ENCODE results near the gene MBTD1. TPM values are rescaled to one million over a fixed set of nuclear protein-coding genes. Genes with fewer than 3 reads are reported as not detected.
"Not testable (repeated sequence)": the region's sequence is repeated elsewhere in the genome, so short reads cannot be mapped to it uniquely, and the experiment has no call there.

MBTD1 gene
- total RNA-seq, 4 donors from 2014 or later = 20.9 to 26.7 (median 24.0) TPM

GRCh38 chr17:51189628-51190027 lies 70.2 kb downstream of the MBTD1 start:
- DNase-seq (ENCODE audit: low spot score in 2 of 2) = no peak
- WGBS, 2 donors = 63 to 67% methylated on average over 1 of the region's 1 CpG
- intact Hi-C loops (cut with DNase I; ENCODE audit: low total_unique reads) = no loop called here
- TF ChIP-seq CTCF (IDR thresholded peaks at IDR 0.05) (no peak), POLR2A (IDR thresholded peaks at IDR 0.05) (no peak)
- no peak overlapping the region for H3K4me3 ChIP-seq (ENCODE audit: low read depth, poor library complexity, severe bottlenecking)

- intact Hi-C loops (cut with DNase I; ENCODE audit: low total_unique reads) = no loop called here
- no peak for TF ChIP-seq POLR2A (IDR thresholded peaks at IDR 0.05)
- no peak for TF ChIP-seq CTCF (IDR thresholded peaks at IDR 0.05)
- no peak overlapping the region for H3K4me3 ChIP-seq (ENCODE audit: low read depth, poor library complexity, severe bottlenecking)
- DNase-seq (ENCODE audit: low spot score in 2 of 2) = no peak
Observed at GRCh38 chr17:51189162-51189561, 70.7 kb downstream of the MBTD1 start.

GRCh38 chr17:51188271-51188833 lies 71.5 kb downstream of the MBTD1 start:
- no peak for TF ChIP-seq POLR2A (IDR thresholded peaks at IDR 0.05)
- WGBS, 2 donors = 79 to 80% methylated on average over 9 of the region's 9 CpGs
- no peak for DNase-seq (ENCODE audit: low spot score in 2 of 2)
- H3K4me3 ChIP-seq (ENCODE audit: low read depth, poor library complexity, severe bottlenecking) = no peak overlapping the region
- intact Hi-C loops (cut with DNase I; ENCODE audit: low total_unique reads) = no loop called here

- 93 to 95% methylated on average over 8 of the region's 8 CpGs for WGBS, 2 donors
- no peak for DNase-seq (ENCODE audit: low spot score in 2 of 2)
- no peak for TF ChIP-seq CTCF (IDR thresholded peaks at IDR 0.05)
- no peak for TF ChIP-seq POLR2A (IDR thresholded peaks at IDR 0.05)
- intact Hi-C loops (cut with DNase I; ENCODE audit: low total_unique reads) = no loop called here
- H3K4me3 ChIP-seq (ENCODE audit: low read depth, poor library complexity, severe bottlenecking) = no peak overlapping the region
Observed at GRCh38 chr17:51185763-51186332, 74.0 kb downstream of the MBTD1 start.

GRCh38 chr17:51184124-51184523 lies 75.7 kb downstream of the MBTD1 start:
- no peak for DNase-seq (ENCODE audit: low spot score in 2 of 2)
- intact Hi-C loops (cut with DNase I; ENCODE audit: low total_unique reads) = no loop called here
- H3K4me3 ChIP-seq (ENCODE audit: low read depth, poor library complexity, severe bottlenecking) = no peak overlapping the region
- TF ChIP-seq POLR2A (IDR thresholded peaks at IDR 0.05) (no peak), CTCF (IDR thresholded peaks at IDR 0.05) (no peak)
- 78 to 91% methylated on average over 1 of the region's 1 CpG for WGBS, 2 donors

- no peak for TF ChIP-seq POLR2A (IDR thresholded peaks at IDR 0.05)
- no peak for TF ChIP-seq CTCF (IDR thresholded peaks at IDR 0.05)
- intact Hi-C loops (cut with DNase I; ENCODE audit: low total_unique reads) = no loop called here
- no peak overlapping the region for H3K4me3 ChIP-seq (ENCODE audit: low read depth, poor library complexity, severe bottlenecking)
- 74 to 75% methylated on average over 5 of the region's 5 CpGs for WGBS, 2 donors
- DNase-seq (ENCODE audit: low spot score in 2 of 2) = no peak
Observed at GRCh38 chr17:51180486-51180885, 79.4 kb downstream of the MBTD1 start.

- intact Hi-C loops (cut with DNase I; ENCODE audit: low total_unique reads); H3K4me3 ChIP-seq (ENCODE audit: low read depth, poor library complexity, severe bottlenecking); DNase-seq (ENCODE audit: low spot score in 2 of 2): not testable (repeated sequence)
- WGBS, 2 donors = 82 to 93% methylated on average over 9 of the region's 9 CpGs
Observed at GRCh38 chr17:51172030-51172429, 87.8 kb downstream of the MBTD1 start.
